WTC11 (cell line): ENCODE measurements around the gene OPRM1. TPM values are rescaled to one million over a fixed set of nuclear protein-coding genes. Genes with fewer than 3 reads are reported as not detected.

Source experiments
- ATAC-seq: fragments of 200-7000 bp; cut with Tn5 transposase; 2 replicates; pipeline ENCODE4 v1.10.0; 2021; ENCODE audit warnings: mild to moderate bottlenecking, moderate library complexity
- CTCF ChIA-PET: fragments of 300-600 bp; sonication (Branson Sonifier 250); formaldehyde crosslinking; loops from one replicate; lab custom pipeline; 2021; ENCODE audit warnings: antibody characterized with exemption; lab: Charles Lee
- POLR2A ChIA-PET: fragments of 350-600 bp; sonication (Branson Sonifier 250); formaldehyde crosslinking; loops from one replicate; lab custom pipeline; 2021; ENCODE audit warnings: antibody characterized with exemption; lab: Charles Lee
- DNase-seq: peaks from one replicate; pipeline ENCODE4 v3.0.0; 2021; ENCODE audit warnings: low spot score
- H3K27ac Mint-ChIP-seq: 2 replicates; pipeline ENCODE4 v1.8.0; 2021; ENCODE audit warnings: mixed read lengths
- H3K27me3 Mint-ChIP-seq: 2 replicates; pipeline ENCODE4 v1.8.0; 2021; ENCODE audit warnings: low read depth, mild to moderate bottlenecking, moderate library complexity, mixed read lengths
- H3K36me3 Mint-ChIP-seq: 2 replicates; pipeline ENCODE4 v1.8.0; 2021; ENCODE audit warnings: mixed read lengths
- H3K4me1 Mint-ChIP-seq: 2 replicates; pipeline ENCODE4 v1.8.0; 2022; ENCODE audit warnings: mixed read lengths
- H3K4me3 Mint-ChIP-seq: 2 replicates; pipeline ENCODE4 v1.8.0; 2021; ENCODE audit warnings: mild to moderate bottlenecking, moderate library complexity, mixed read lengths
- H3K9me3 Mint-ChIP-seq: 2 replicates; pipeline ENCODE4 v1.8.0; 2021; ENCODE audit warnings: mixed read lengths
- ARID4B ChIP-seq: sonication (generic); formaldehyde crosslinking; IDR thresholded peaks from 2 replicates; pipeline ENCODE4 v1.8.0; 2023; ENCODE audit warnings: missing genetic modification reagents, mild to moderate bottlenecking, borderline replicate concordance
- ATF3 ChIP-seq: sonication (generic); formaldehyde crosslinking; conservative IDR thresholded peaks from 2 replicates; pipeline ENCODE4 v1.8.1; 2022; ENCODE audit warnings: mild to moderate bottlenecking, missing genetic modification reagents
- CREM ChIP-seq: sonication (generic); formaldehyde crosslinking; IDR thresholded peaks from 2 replicates; pipeline ENCODE4 v1.8.1; 2022; ENCODE audit warnings: mild to moderate bottlenecking, missing genetic modification reagents, moderate library complexity
- E2F1 ChIP-seq: sonication (generic); formaldehyde crosslinking; IDR thresholded peaks from 2 replicates; pipeline ENCODE4 v1.8.0; 2022; ENCODE audit warnings: mild to moderate bottlenecking, missing genetic modification reagents
- EMX1 ChIP-seq: fragments of 250-450 bp; sonication (Bioruptor Pico); IDR thresholded peaks from 2 replicates; pipeline ENCODE4 v1.8.0; 2021; ENCODE audit warnings: mild to moderate bottlenecking
- FOXK1 ChIP-seq: sonication (generic); formaldehyde crosslinking; IDR thresholded peaks from 2 replicates; pipeline ENCODE4 v1.8.0; 2022; ENCODE audit warnings: mild to moderate bottlenecking, moderate library complexity, missing genetic modification reagents
- FOXP4 ChIP-seq: sonication (generic); formaldehyde crosslinking; IDR thresholded peaks from 2 replicates; pipeline ENCODE4 v1.8.0; 2022; ENCODE audit warnings: mild to moderate bottlenecking, missing genetic modification reagents
- HMGA2 ChIP-seq: fragments of 250-450 bp; sonication (Bioruptor Pico); IDR thresholded peaks from 2 replicates; pipeline ENCODE4 v1.4.0; 2021; ENCODE audit warnings: mild to moderate bottlenecking, moderate library complexity
- JAZF1 ChIP-seq: fragments of 250-450 bp; sonication (Bioruptor Pico); IDR thresholded peaks from 2 replicates; pipeline ENCODE4 v1.9.0; 2021; ENCODE audit warnings: moderate library complexity, mild to moderate bottlenecking, inconsistent platforms
- MYBL2 ChIP-seq: sonication (generic); formaldehyde crosslinking; IDR thresholded peaks from 2 replicates; pipeline ENCODE4 v1.8.1; 2023; ENCODE audit warnings: mild to moderate bottlenecking, moderate library complexity, missing genetic modification reagents
- PRDM15 ChIP-seq: sonication (generic); formaldehyde crosslinking; IDR thresholded peaks from 2 replicates; pipeline ENCODE4 v1.8.0; 2022; ENCODE audit warnings: missing genetic modification reagents
- RELA ChIP-seq: sonication (generic); formaldehyde crosslinking; IDR thresholded peaks from 2 replicates; pipeline ENCODE4 v1.8.1; 2022; ENCODE audit warnings: missing genetic modification reagents, mild to moderate bottlenecking, borderline replicate concordance
- SP1 ChIP-seq: sonication (generic); formaldehyde crosslinking; conservative IDR thresholded peaks from 2 replicates; pipeline ENCODE4 v1.8.1; 2022; ENCODE audit warnings: missing genetic modification reagents
- TCF7 ChIP-seq: sonication (generic); formaldehyde crosslinking; IDR thresholded peaks from 2 replicates; pipeline ENCODE4 v1.8.0; 2022; ENCODE audit warnings: mild to moderate bottlenecking, low read depth, missing genetic modification reagents, moderate library complexity
- TEAD4 ChIP-seq: sonication (generic); formaldehyde crosslinking; IDR thresholded peaks from 2 replicates; pipeline ENCODE4 v1.8.0; 2022; ENCODE audit warnings: mild to moderate bottlenecking, missing genetic modification reagents
- TP53 ChIP-seq: sonication (generic); formaldehyde crosslinking; IDR thresholded peaks from 2 replicates; pipeline ENCODE4 v1.8.1; 2023; ENCODE audit warnings: mild to moderate bottlenecking, missing genetic modification reagents
- USF2 ChIP-seq: sonication (generic); formaldehyde crosslinking; IDR thresholded peaks from 2 replicates; pipeline ENCODE4 v1.8.1; 2023; ENCODE audit warnings: mild to moderate bottlenecking, missing genetic modification reagents, moderate library complexity
- ZNF396 ChIP-seq: fragments of 250-450 bp; sonication (Bioruptor Pico); IDR thresholded peaks from 2 replicates; pipeline ENCODE4 v1.8.0; 2021; ENCODE audit warnings: mild to moderate bottlenecking, moderate library complexity, borderline replicate concordance
- total RNA-seq: library from RNA; stranded (reverse); gene quantifications from 3 replicates; pipeline ENCODE4 v1.2.3, GENCODE V29; 2021

Gene OPRM1
- total RNA-seq, 1 experiment from 2014 or later: not detected

GRCh38 chr6:154157082-154157481, 118.0 kb downstream of the OPRM1 start:
- no peaks in the 10 kb centered on the region for H3K27me3 Mint-ChIP-seq
- no peak overlapping the region for H3K4me3 Mint-ChIP-seq
- peaks cover 17% of the 10 kb centered on the region for H3K36me3 Mint-ChIP-seq
- ATAC-seq: no peak
- POLR2A ChIA-PET: no interaction called here
- peaks cover 4% of the 10 kb centered on the region for H3K4me1 Mint-ChIP-seq
- H3K9me3 Mint-ChIP-seq: peaks cover 20% of the 10 kb centered on the region
- DNase-seq: no peak
- CTCF ChIA-PET: interaction anchor here (0.6 kb wide), 1 partner anchor 562 kb away, joined by 3 read pairs; no protein-coding TSS in a partner anchor
- no peak for TF ChIP-seq PRDM15
- TF ChIP-seq ARID4B (CRISPR knock-in tag): no peak
- no peak for TF ChIP-seq E2F1 (CRISPR knock-in tag)
- TF ChIP-seq USF2: no peak
- no peak for TF ChIP-seq SP1
- TF ChIP-seq EMX1 (CRISPR knock-in tag): no peak
- no peak for TF ChIP-seq RELA
- no peak for TF ChIP-seq TP53 (CRISPR knock-in tag)
- no peak for TF ChIP-seq FOXP4
- no peak for TF ChIP-seq ZNF396 (CRISPR knock-in tag)
- no peak for TF ChIP-seq MYBL2 (CRISPR knock-in tag)
- TF ChIP-seq ATF3 (CRISPR knock-in tag): no peak
- no peak for TF ChIP-seq TCF7 (CRISPR knock-in tag)
- TF ChIP-seq FOXK1: no peak
- TF ChIP-seq HMGA2 (CRISPR knock-in tag): no peak
- no peak for TF ChIP-seq JAZF1 (CRISPR knock-in tag)
- TF ChIP-seq CREM: no peak
- no peak for TF ChIP-seq TEAD4
- H3K27ac Mint-ChIP-seq: no peak overlapping the region
